ENCODE data around the gene SLC19A1.
"Not testable (repeated sequence)": the region's sequence is repeated elsewhere in the genome, so short reads cannot be mapped to it uniquely, and the experiment has no call there.

SLC19A1 gene

DNA sequence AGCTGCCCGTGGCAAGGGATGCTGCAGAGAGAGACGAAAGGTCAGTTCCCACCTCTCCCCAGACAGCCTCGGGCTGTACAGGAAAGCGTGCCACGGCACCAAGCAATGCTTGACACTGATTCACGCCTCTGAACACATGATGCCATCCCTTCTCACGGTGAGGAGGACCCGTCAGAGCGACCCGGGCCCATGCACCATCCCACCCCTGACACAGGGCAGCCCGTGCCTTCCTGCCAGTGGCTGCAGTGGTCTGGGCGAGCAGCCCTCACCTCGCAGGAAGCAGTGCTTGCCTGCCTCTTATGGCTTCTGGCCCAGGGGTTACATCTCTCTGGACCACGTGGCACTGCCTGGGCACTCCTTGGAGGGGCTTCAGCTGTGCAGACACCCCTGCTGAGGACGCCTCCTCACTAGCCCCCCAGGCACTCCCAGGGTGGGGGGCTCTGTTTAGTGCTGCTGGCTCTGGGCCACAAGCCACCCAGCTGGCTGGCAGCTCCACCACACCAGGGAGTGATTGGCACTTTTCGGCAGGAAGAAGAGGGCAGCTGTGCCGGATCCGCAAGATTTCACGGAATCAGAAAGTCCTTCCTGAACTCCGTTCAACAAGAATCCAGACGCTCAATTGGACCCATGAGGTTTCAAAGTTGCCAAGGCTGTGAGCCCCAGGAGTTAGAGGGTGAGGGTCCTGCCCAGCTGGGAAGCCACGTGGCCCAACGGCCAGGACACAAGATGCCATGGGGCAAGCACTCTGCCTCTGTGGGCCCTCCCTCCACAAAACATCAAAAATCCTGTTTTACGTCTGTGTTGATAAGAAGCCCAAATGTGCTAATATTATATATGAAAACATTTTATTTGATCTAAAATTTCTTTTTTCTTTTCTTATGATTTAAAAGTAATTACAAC lies 34.8 kb upstream of the SLC19A1 start:
- no peak for DNase-seq

DNA sequence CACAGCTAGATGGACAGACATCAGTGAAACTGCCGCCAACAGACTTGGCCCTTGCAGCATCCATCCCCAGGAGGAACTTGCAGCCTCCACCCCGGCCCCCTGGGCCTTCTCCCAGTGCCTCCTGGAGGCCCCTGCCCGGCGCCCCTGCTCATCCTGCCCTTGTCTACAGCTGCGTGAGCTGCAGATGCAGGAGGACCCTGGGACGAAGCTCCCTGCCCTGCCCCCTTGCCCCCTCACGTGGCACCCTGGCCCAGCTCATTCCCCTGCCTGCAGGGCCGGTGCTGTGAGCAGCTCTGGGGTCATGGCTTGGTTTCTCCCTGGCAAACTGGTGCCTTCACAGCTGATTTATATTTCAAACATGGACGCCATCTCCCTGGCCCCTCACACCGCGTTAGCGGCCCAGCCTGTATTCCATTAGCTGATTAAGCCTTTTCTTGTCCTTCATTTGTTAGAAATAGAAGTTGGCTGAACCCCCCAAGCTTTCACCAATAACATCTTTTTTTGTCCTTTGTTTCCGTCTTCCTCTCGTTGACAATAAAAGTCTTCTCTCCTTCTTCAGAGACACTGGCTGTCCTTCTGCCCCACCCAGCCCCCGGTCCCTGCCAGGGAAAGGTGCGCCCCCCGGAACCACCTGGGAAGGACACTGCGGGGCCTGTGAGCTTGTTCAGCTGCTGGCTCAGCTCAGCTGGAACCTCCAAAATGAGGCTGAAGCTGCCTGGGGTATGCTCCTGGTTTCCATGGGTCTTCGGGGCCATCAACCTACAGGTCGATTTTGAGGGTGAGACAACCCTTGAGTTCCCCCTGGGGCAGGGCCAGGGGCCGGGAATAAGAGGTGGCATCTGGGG lies 34.0 kb upstream of the SLC19A1 start:
- no peak for DNase-seq

DNA sequence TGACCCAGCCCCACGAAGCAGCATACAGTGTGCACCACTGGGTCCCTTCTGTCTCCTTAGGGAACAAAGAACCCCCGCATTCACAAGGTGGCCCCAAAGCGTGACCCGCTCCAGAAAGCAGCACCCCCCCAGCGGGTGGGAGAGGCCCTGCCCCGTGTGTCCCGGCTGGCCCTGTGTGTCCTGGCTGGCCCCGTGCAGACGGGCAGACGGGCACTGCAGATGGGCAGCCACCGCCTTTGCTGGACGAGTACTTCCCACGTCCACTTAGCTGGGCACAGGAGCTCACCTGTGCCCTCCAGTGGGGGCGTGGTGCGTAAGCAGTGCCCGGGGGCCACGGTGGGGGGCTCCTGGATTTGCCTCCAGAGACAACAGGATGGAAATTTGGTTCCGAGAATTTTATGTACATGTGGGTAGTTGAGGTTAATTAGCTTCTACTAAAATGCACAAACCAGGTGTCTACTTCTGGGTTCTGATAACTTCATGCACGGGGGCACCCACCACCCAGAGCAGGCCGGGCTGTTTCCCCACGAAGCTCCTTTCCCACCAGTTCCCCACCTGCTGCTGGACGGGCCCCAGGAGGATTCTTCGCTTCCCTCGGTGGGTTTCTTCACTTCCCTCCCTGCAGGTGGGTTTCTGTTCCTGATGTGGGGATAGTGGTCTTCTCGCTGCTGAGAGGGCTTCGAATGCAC lies 33.2 kb upstream of the SLC19A1 start:
- DNase-seq = no peak

GRCh38 chr21:45574691-45575090 lies 32.5 kb upstream of the SLC19A1 start:
- DNase-seq = no peak

DNA sequence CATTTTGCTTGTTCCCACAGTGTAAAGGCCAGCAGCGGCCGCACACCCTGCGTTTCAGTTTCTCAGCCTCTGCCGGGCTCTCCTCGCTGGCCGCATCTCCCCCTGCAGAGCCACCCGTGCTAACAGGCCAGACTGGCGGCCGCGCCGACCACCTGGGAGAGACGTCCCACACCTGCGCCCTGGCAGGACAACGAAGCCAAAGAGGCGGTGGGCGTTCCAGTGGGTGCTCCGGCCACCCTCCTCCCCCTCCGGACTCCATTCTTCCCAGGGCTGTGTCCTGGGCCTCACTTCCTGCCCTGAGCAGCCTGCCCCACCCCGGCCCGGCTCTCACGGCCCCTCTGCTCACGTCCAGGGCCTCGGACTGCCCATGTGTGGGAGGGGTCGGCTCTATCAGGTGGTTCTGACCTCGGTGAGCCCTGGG lies 31.9 kb upstream of the SLC19A1 start:
- no peak for DNase-seq

- no peak for DNase-seq
Measured at GRCh38 chr21:45573452-45574035, 31.3 kb upstream of the SLC19A1 start.

DNA sequence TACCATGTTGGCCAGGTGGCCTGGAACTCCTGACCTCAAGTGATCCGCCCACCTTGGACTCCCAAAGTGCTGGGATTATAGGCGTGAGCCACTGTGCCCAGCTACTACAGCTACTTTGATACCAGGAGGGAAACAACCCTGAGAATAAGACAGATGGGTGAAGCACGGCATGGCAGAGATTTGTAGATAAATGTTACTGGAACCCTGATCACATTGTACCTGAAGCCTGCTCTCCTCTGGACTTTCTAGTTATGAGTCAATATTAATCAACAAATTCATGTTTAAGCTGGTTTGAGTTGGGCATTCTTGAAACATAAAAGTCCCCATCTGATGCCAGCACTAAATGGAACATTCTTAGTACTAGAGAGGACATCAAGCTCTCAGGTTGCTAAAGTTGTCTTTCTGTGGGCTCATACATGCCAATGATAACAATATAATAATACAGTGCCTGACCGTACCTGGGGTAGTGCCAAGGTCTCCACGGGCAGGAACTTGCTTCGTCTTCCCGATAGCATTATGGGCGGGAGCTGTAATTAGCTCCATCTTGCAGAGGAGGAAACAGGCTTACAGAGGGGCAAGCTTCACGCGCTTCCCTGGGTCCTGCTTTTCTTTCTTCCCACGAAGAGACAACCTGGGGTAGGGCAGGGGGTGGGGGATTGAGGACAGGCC lies 30.7 kb upstream of the SLC19A1 start:
- DNase-seq = no peak

DNA sequence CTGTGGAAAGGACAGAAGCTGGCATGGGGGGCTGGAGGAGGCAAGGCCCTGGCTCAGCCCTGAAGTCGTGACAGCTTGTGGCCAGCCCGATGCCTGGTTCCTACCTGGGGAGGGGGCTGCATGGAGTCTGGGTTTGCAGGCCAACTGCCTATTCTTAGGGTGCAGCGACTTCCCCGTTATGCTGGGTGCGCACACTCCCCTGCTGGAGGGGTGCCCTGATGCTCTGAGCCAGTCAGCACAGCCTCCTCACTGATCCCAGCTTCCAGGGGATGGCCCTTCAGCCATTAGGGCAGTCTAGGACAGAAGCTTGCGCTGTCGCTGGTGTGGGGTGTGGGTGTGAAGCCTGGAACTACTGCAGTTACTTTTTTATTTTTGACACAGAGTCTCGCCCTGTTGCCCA lies 30.0 kb upstream of the SLC19A1 start:
- no peak for DNase-seq

DNA sequence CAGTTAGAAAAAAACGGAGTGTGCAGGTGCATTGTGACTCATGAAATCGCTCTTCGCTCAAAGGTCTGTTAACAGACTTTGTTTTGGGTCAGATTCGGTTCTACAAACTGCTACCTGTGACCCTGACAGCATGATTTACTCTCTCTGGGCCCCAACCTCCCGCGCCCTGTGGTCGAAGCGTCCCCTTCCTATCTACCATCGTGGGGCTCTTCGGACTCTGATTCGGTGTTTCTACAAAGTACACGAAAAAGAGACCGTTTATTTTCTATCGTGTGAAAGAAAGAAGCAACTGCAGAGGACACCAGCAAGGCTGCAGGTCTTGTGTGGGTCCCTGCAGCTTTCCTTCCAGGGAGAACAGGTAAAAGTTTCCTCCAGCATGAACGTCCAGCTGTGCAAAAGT lies 29.4 kb upstream of the SLC19A1 start:
- no peak for DNase-seq

GRCh38 chr21:45570826-45571601 lies 28.8 kb upstream of the SLC19A1 start:
- no peak for DNase-seq

DNA sequence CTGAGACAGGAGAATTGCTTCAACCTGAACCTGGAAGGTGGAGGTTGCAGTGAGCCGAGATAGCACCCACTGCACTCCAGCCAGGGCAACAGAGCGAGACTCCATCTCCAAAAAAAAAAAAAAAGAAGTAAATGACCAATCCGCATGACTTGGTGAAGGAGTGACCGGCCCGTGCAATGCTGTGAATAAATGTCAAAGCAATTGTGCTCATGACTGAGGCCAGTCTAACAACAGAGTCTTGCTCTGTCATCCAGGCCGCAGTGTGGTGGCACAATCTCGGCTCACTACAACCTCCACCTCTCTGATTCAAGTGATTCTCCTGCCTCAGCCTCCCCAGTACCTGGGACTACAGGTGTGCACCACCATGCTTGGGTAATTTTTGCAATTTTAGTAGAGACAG lies 27.8 kb upstream of the SLC19A1 start:
- no peak for DNase-seq

DNA sequence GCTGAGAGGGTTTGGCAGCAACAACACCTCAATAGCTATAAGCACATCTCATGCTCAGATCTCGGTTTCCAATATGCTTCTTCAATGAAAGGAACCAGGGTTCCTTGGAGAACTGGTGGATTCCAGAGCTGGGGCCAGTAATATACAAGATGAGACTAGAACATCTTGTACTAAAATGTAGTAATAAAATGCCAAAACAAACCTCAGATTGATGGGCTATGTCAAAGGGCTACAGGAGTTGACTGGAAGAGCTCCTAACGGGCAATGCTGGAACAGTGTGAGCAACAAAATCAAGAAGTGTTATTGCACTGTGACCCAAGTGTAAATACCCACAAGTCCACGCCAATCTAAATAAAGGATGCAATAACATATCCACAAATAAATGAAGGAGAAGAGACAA lies 26.1 kb upstream of the SLC19A1 start:
- DNase-seq = no peak

DNA sequence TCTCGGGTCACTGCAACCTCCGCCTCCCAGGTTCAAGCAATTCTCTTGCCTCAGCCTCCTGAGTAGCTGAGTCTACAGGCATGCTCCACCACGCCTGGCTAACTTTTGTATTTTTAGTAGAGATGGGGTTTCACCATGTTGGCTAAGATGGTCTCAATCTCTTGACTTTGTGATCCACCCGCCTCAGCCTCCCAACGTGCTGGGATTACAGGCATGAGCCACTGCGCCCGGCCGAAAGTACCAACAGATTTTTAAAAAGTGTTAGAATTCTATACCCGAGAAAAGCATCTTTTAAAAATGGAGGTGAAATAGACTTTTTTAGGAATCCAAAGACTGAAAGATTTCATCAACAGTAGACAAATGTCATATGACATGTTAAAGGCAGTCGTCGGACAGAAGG lies 21.9 kb upstream of the SLC19A1 start:
- not testable (repeated sequence) for DNase-seq

GRCh38 chr21:45562965-45563364 lies 20.7 kb upstream of the SLC19A1 start:
- DNase-seq = no peak

GRCh38 chr21:45562402-45562801 lies 20.2 kb upstream of the SLC19A1 start:
- no peak for DNase-seq

DNA sequence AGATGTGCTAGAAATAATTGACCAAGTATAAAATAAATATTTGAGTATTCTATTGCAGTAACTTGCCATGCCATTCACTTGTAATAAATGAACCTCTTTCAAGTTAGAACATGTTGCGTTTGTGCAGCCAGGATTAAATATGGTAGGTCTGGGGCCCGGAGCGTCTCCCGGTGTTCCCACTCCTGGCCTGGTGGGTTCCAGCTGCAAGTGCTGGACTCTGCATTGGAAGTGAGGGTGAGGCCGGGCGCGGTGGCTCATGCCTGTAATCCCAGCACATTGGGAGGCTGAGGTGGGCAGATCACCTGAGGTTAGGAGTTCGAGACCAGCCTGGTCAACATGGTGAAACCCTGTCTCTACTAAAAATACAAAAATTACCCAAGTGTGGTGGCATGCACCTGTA lies 19.0 kb upstream of the SLC19A1 start:
- DNase-seq = not testable (repeated sequence)

DNA sequence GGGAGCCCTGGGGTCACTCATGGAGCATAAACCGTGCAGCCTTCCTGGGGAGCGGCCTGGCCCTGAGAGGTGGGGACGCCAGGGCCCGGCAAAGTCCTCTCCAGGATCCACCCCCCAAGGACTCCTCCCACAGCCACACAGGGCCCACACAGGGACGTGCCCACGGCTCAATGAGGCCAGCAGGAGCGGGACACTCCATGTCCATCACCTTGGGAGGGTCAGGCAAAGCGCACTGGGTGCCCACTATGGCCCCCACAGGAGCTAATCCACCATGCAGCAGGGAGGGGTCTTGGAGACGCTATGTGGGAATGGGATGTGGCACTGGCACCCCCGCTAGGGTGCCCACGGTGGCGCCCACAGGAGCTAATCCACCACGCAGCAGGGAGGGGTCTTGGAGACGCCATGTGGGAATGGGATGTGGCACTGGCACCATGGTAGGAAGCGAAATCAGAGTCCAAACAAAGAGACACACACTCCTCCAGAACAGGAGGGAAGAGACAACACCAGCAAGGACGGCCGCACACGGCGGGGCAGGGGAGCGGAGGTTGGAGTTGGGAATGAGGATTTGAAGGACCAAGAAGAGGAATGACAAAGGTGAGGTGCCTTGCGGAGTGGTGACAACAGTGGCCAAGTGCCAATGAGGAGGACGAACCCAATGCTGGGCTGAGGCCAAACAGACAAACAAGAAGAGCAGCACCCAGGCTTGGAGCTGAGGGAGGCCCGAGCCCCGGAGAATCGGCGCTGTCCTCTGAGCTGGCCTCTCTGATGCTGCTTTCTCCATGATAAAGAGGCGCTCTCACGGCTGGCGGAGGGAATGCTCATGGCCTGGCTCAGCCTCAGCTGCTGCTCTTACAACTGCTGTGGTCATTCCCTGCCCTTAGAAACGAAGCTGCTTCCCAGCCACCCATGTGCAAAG lies 18.1 kb upstream of the SLC19A1 start:
- DNase-seq = no peak

DNA sequence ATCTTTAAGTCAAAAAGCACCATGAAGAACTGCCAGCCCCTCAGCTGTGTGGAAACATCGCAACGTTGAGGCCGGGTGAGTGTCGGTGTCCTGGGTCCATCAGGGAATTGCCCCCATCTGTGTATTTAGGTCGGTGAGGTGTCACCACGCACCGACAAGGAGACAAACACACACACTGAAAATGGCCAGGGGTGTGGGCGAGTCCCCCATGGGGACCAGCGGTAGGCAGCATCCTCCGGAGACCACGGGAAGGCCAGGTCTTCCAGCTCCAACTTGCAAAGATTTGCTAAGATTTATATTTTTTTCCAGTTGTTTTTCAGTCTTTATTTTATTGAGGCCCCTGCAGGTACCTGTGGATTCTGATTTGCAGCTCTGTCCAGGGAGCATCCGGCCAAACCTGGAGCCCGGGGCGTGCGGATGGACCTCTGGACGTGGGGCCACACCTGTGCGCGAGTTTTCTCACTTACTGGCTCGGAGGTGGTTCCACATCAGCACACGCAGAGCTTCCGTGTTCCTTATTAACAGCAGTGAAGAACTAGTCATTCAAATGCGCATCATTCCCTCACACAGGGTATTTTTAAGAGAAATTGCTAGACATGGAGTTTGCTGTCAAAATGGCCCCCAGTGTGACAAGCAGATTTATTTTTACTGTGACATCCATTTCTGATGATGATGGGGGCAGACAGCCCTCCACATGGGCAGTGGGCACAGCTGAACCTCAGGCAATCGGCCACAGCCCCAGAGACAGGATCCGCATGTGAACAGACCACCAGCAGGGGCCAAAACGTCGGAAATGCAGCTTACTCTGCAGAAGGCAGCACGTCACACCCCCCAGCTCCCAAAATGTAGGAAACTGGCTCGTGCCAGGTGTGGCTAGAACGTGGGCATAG lies 17.2 kb upstream of the SLC19A1 start:
- no peak for DNase-seq

GRCh38 chr21:45558044-45558721 lies 15.9 kb upstream of the SLC19A1 start:
- no peak for DNase-seq

Data from NCI-H748 treated with DMSO at 0.1 percent for 48 hours (cell line).